Neural progenitor cell (in vitro differentiated cells): ENCODE results near the gene ATG13. TPM values are rescaled to one million over a fixed set of nuclear protein-coding genes. Genes with fewer than 3 reads are reported as not detected.

Experiments
- DNase-seq: peaks from one replicate; pipeline ENCODE4 v3.0.0-alpha.2; 2016; ENCODE audit warnings: low spot score
- H2AFZ ChIP-seq: fragments of 200-600 bp; sonication (generic); replicated peaks from 2 replicates; pipeline ENCODE4 v1.6.1; 2016; ENCODE audit warnings: antibody characterized with exemption
- H3F3A ChIP-seq: fragments of 200-600 bp; sonication (generic); 2 replicates; pipeline ENCODE4 v1.6.1; 2016; ENCODE audit warnings: antibody characterized with exemption, low read depth
- H3K27ac ChIP-seq: fragments of 200-600 bp; sonication (generic); 2 replicates; pipeline ENCODE4 v1.5.1; 2016; ENCODE audit warnings: mild to moderate bottlenecking
- H3K27me3 ChIP-seq: fragments of 200-600 bp; sonication (generic); 2 replicates; pipeline ENCODE4 v1.6.1; 2016; ENCODE audit warnings: mild to moderate bottlenecking, moderate library complexity
- H3K36me3 ChIP-seq: fragments of 200-600 bp; sonication (generic); 2 replicates; pipeline ENCODE4 v1.5.1; 2016
- H3K4me1 ChIP-seq: fragments of 200-600 bp; sonication (generic); 2 replicates; pipeline ENCODE4 v1.6.1; 2016; ENCODE audit warnings: mixed run types
- H3K4me2 ChIP-seq: fragments of 200-600 bp; sonication (generic); 2 replicates; pipeline ENCODE4 v1.6.1; 2016
- H3K4me3 ChIP-seq: fragments of 200-600 bp; sonication (generic); 2 replicates; pipeline ENCODE4 v1.5.1; 2016
- H3K79me2 ChIP-seq: fragments of 200-600 bp; sonication (generic); 2 replicates; pipeline ENCODE4 v1.6.1; 2016; ENCODE audit warnings: low read depth
- H3K9ac ChIP-seq: fragments of 200-600 bp; sonication (generic); 2 replicates; pipeline ENCODE4 v1.6.1; 2016
- H3K9me3 ChIP-seq: fragments of 200-600 bp; sonication (generic); 2 replicates; pipeline ENCODE4 v1.5.1; 2016; ENCODE audit warnings: low read depth
- H4K20me1 ChIP-seq: fragments of 200-600 bp; sonication (generic); 2 replicates; pipeline ENCODE4 v1.6.1; 2016; ENCODE audit warnings: low read depth
- H3K27ac Mint-ChIP-seq: 3 replicates; pipeline ENCODE4 v1.8.0; 2021; ENCODE audit warnings: mixed read lengths
- H3K27me3 Mint-ChIP-seq: 2 replicates; pipeline ENCODE4 v1.8.0; 2022; ENCODE audit warnings: low read depth, mild to moderate bottlenecking, inconsistent platforms, moderate library complexity, mixed read lengths; ENCODE audit not compliant: insufficient read depth
- H3K36me3 Mint-ChIP-seq: 3 replicates; pipeline ENCODE4 v1.8.0; 2021; ENCODE audit warnings: mixed read lengths
- H3K4me1 Mint-ChIP-seq: 3 replicates; pipeline ENCODE4 v1.8.0; 2021; ENCODE audit warnings: mixed read lengths
- H3K4me3 Mint-ChIP-seq: 3 replicates; pipeline ENCODE4 v1.8.0; 2021; ENCODE audit warnings: mild to moderate bottlenecking, moderate library complexity, mixed read lengths
- H3K9me3 Mint-ChIP-seq: 3 replicates; pipeline ENCODE4 v1.8.0; 2020; ENCODE audit warnings: mixed read lengths
- CTCF ChIP-seq: fragments of 200-600 bp; sonication (generic); IDR thresholded peaks from 2 replicates; pipeline ENCODE4 v1.5.1; 2017; ENCODE audit warnings: antibody characterized with exemption, mild to moderate bottlenecking
- EZH2 ChIP-seq: fragments of 200-600 bp; sonication (generic); IDR thresholded peaks from 2 replicates; pipeline ENCODE4 v1.6.1; 2017; ENCODE audit warnings: antibody characterized with exemption, mild to moderate bottlenecking, moderate library complexity
- EZH2phosphoT487 ChIP-seq: fragments of 200-600 bp; sonication (generic); IDR thresholded peaks from 2 replicates; pipeline ENCODE4 v1.6.1; 2017; ENCODE audit warnings: antibody characterized with exemption
- total RNA-seq: library from RNA; depleted of rRNA; stranded (reverse); fragments of >200 nt; gene quantifications from 2 replicates; pipeline ENCODE4 v1.2.3, GENCODE V29; 2015; ENCODE audit warnings: low replicate concordance

Gene ATG13
- total RNA-seq, 1 donor from 2014 or later = 75.4 TPM

GRCh38 chr11:46597609-46598219 lies 19.6 kb upstream of the ATG13 start:
- Mint-ChIP-seq H3K9me3 (no peaks in the 10 kb centered on the region), H3K4me3 (no peak overlapping the region), H3K4me1 (peaks cover 12% of the 10 kb centered on the region), H3K27ac (no peak overlapping the region), H3K36me3 (no peaks in the 10 kb centered on the region), H3K27me3 (peaks cover 5% of the 10 kb centered on the region)
- Histone ChIP-seq H4K20me1 (peaks cover 11% of the 10 kb centered on the region), H3K4me2 (no peak overlapping the region), H3K4me3 (no peak overlapping the region), H3K9ac (no peak overlapping the region), H2AFZ (no peak overlapping the region), H3K36me3 (no peaks in the 10 kb centered on the region), H3K27me3 (no peaks in the 10 kb centered on the region), H3K9me3 (no peaks in the 10 kb centered on the region), H3K27ac (no peak overlapping the region), H3K4me1 (peaks cover 4% of the 10 kb centered on the region), H3F3A (peaks cover 6% of the 10 kb centered on the region), H3K79me2 (peaks cover 11% of the 10 kb centered on the region)
- no peak for DNase-seq
- TF ChIP-seq EZH2phosphoT487 = no peak
- TF ChIP-seq CTCF = no peak
- TF ChIP-seq EZH2 = no peak

GRCh38 chr11:46599340-46600193 lies 17.8 kb upstream of the ATG13 start:
- H3K9me3 Mint-ChIP-seq = no peaks in the 10 kb centered on the region
- no peak overlapping the region for H3K27ac ChIP-seq
- no peak overlapping the region for H3K27ac Mint-ChIP-seq

GRCh38 chr11:46600194-46600960 lies 17.0 kb upstream of the ATG13 start:
- Histone ChIP-seq H3K4me3 (no peak overlapping the region), H3K27ac (no peak overlapping the region), H4K20me1 (no peaks in the 10 kb centered on the region), H2AFZ (no peak overlapping the region), H3K9ac (no peak overlapping the region), H3K27me3 (no peaks in the 10 kb centered on the region), H3K36me3 (no peaks in the 10 kb centered on the region), H3F3A (no peaks in the 10 kb centered on the region), H3K9me3 (no peaks in the 10 kb centered on the region), H3K4me1 (no peaks in the 10 kb centered on the region), H3K4me2 (no peak overlapping the region), H3K79me2 (no peaks in the 10 kb centered on the region)
- TF ChIP-seq EZH2 (no peak), EZH2phosphoT487 (no peak), CTCF (no peak)
- no peaks in the 10 kb centered on the region for H3K4me1 Mint-ChIP-seq
- H3K36me3 Mint-ChIP-seq = peaks cover 2% of the 10 kb centered on the region
- DNase-seq = no peak
- no peaks in the 10 kb centered on the region for H3K9me3 Mint-ChIP-seq
- H3K4me3 Mint-ChIP-seq = no peak overlapping the region
- H3K27me3 Mint-ChIP-seq = peaks cover 2% of the 10 kb centered on the region
- no peak overlapping the region for H3K27ac Mint-ChIP-seq

More at GRCh38 chr11:46599340-46600193, 17.8 kb upstream of the ATG13 start:
- Mint-ChIP-seq H3K4me3 (no peak overlapping the region), H3K36me3 (peaks cover 2% of the 10 kb centered on the region), H3K4me1 (no peaks in the 10 kb centered on the region), H3K27me3 (peaks cover 2% of the 10 kb centered on the region)
- Histone ChIP-seq H3K9me3 (no peaks in the 10 kb centered on the region), H3K36me3 (no peaks in the 10 kb centered on the region), H3K27me3 (no peaks in the 10 kb centered on the region), H3K79me2 (no peaks in the 10 kb centered on the region), H3K4me2 (no peak overlapping the region), H3F3A (no peaks in the 10 kb centered on the region), H3K4me1 (no peaks in the 10 kb centered on the region), H3K4me3 (no peak overlapping the region), H2AFZ (no peak overlapping the region), H4K20me1 (no peaks in the 10 kb centered on the region), H3K9ac (no peak overlapping the region)
- TF ChIP-seq EZH2phosphoT487 (no peak), CTCF (no peak), EZH2 (no peak)
- DNase-seq = no peak
